Kidney epithelial cell (primary cell): Measurements from ENCODE around the gene NOLC1. TPM values are rescaled to one million over a fixed set of nuclear protein-coding genes. Genes with fewer than 3 reads are reported as not detected.

Experiments used
- DNase-seq: peaks from one replicate; pipeline ENCODE4 v3.0.0-alpha.2; 2010; ENCODE audit warnings: low read depth
- H3K27me3 ChIP-seq: 2 replicates; pipeline ENCODE4 v1.6.0; 2011; ENCODE audit warnings: low read length; ENCODE audit not compliant: control insufficient read depth, insufficient read depth
- H3K36me3 ChIP-seq: 2 replicates; pipeline ENCODE4 v1.5.1; 2011; ENCODE audit warnings: low read length; ENCODE audit not compliant: control insufficient read depth, insufficient read depth
- H3K4me3 ChIP-seq: 2 replicates; pipeline ENCODE4 v1.5.1; 2011; ENCODE audit warnings: low read depth, mild to moderate bottlenecking, control low read depth, low read length
- CTCF ChIP-seq: IDR thresholded peaks from 2 replicates; pipeline ENCODE4 v1.5.1; 2011; ENCODE audit warnings: mild to moderate bottlenecking, moderate library complexity, low read length, control low read depth, inconsistent platforms; ENCODE audit not compliant: insufficient read depth, poor library complexity, severe bottlenecking
- total RNA-seq: library from RNA; depleted of rRNA; stranded (reverse); fragments of >200 nt; gene quantifications from 2 replicates; pipeline ENCODE4 v1.2.3, GENCODE V29; 2015

NOLC1 gene
- total RNA-seq, 1 donor from 2014 or later, result 97.1 TPM

- Histone ChIP-seq H3K27me3 (no peaks in the 10 kb centered on the region), H3K36me3 (peaks cover 4% of the 10 kb centered on the region), H3K4me3 (no peak overlapping the region)
- no peak for TF ChIP-seq CTCF
- DNase-seq, result no peak
These were observed 4.6 kb upstream of the NOLC1 start for GRCh38 chr10:102147561-102147960.

DNA sequence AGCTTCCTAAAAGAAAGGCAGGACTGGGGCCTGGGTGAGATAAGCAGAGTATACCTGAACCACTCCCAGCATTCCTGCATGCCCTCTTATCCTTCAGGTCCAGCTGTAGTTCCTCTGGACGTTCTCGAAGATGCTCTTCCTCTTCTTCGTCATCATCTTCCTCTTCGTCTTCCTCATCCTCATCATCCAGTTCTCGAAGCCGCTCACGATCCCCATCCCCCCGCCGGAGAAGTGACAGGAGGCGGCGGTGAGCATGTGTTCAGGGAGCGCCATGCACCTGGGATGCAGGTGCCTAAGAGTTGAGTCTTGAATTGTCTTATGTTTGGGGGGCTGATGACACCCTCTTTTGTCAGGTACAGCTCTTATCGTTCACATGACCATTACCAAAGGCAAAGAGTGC lies 3.9 kb upstream of the NOLC1 start:
- Histone ChIP-seq H3K27me3 (no peaks in the 10 kb centered on the region), H3K36me3 (peaks cover 4% of the 10 kb centered on the region), H3K4me3 (no peak overlapping the region)
- no peak for DNase-seq
- TF ChIP-seq CTCF, result no peak

DNA sequence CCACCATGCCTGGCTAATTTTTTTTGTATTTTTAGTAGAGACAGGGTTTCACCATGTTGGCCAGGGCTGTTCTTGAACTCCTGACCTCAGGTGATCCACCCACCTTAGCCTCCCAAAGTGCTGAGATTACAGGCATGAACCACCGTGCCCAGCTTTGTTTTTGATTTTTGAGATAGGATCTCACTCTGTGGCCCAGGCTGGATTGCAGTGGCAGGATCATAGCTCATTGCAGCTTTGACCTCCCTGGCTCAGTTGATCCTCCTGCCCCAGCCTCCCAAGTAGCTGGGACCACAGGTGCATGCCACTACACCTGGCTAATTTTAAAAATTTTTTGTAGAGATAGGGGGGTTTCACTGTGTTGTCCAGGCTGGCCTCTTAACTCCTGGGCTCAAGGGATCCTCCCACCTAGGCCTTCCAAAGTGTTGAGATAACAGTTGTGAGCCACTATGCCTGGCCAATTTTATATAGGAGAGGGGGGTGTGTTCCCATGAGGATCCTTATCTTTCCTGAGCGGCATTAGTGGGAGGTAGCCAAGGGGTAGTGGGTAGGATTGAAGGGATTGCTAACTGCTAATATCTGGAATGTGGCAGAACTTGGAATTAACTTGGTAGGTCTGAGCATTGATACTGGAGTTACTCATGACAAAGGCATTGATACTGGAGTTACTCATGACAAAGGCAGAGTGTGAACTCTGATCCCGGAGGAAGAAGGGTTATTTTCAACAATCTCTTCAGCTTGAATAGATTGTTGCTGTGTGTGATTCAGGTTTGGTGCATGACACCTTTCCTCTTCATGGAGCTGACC lies 1.0 kb upstream of the NOLC1 start:
- H3K27me3 ChIP-seq, result no peaks in the 10 kb centered on the region
- peaks cover 4% of the 10 kb centered on the region for H3K36me3 ChIP-seq
- H3K4me3 ChIP-seq, result peak overlapping the region; percentile 29
- no peak for DNase-seq
- no peak for TF ChIP-seq CTCF

DNA sequence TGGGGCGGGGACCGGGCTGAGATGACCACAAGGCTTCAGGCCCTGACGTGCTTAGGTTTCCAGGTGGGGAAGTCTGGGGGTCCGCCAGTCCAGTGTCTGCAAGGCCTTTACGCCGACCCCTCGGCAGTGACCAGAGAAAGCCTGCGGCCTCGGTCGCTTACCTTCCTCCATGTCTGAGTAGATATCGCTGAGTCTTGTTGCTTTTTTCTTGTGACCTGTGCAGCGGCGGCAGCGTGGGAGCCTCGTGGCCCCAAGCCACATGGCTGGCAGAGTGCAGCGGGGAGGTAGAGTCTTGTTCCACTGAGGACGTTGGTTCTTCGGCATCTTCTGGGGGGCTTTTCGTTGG lies 329 bp downstream of the NOLC1 start:
- peak overlapping the region; percentile 100 for H3K4me3 ChIP-seq
- peaks cover 4% of the 10 kb centered on the region for H3K36me3 ChIP-seq
- DNase-seq, result no peak
- H3K27me3 ChIP-seq, result no peaks in the 10 kb centered on the region
- no peak for TF ChIP-seq CTCF

GRCh38 chr10:102153093-102153620 lies 968 bp downstream of the NOLC1 start:
- TF ChIP-seq CTCF, result no peak
- peaks cover 6% of the 10 kb centered on the region for H3K36me3 ChIP-seq
- peak overlapping the region; percentile 100 for H3K4me3 ChIP-seq
- H3K27me3 ChIP-seq, result no peaks in the 10 kb centered on the region
- no peak for DNase-seq
